GM12891 (cell line): ENCODE data around the gene SYNE2.
A peak's percentile ranks its signal among the peaks of the same experiment; 100 is the strongest.

Experiments used
- DNase-seq: peaks from one replicate; pipeline ENCODE4 v3.0.0; 2011; ENCODE audit warnings: low spot score; ENCODE audit not compliant: insufficient read length
- FAIRE-seq: peaks from 2 replicates; lab custom pipeline; 2011; peaks lifted over from hg19 to GRCh38; lab: Jason Lieb, UNC
- PAX5 ChIP-seq: IDR thresholded peaks from 2 replicates; pipeline ENCODE4 v1.6.1; 2011; ENCODE audit warnings: low read length, moderate library complexity, mild to moderate bottlenecking; ENCODE audit not compliant: insufficient read depth, severe bottlenecking
- POLR2A ChIP-seq: IDR thresholded peaks from 2 replicates; pipeline ENCODE4 v1.6.1; 2011; ENCODE audit warnings: low read depth, low read length, control low read depth
- POLR2AphosphoS5 ChIP-seq: IDR thresholded peaks from 2 replicates; pipeline ENCODE4 v1.6.1; 2011; ENCODE audit warnings: low read depth, low read length, control low read depth
- POU2F2 ChIP-seq: IDR thresholded peaks from 2 replicates; pipeline ENCODE4 v1.6.1; 2011; ENCODE audit warnings: low read depth, mild to moderate bottlenecking, control low read depth, low read length, moderate library complexity
- SPI1 ChIP-seq: IDR thresholded peaks from 2 replicates; pipeline ENCODE4 v1.6.1; 2011; ENCODE audit warnings: low read depth, low read length, control low read depth
- TAF1 ChIP-seq: IDR thresholded peaks from 2 replicates; pipeline ENCODE4 v1.6.1; 2011; ENCODE audit warnings: low read depth, low read length, control low read depth

Gene SYNE2

GRCh38 chr14:63952933-63953437 is 100.2 kb downstream of the SYNE2 start:
- FAIRE-seq (no peak), DNase-seq (no peak)
- TF ChIP-seq POLR2AphosphoS5 (no peak), TAF1 (no peak), POLR2A (no peak), SPI1 (no peak), POU2F2 (no peak), PAX5 (no peak)

GRCh38 chr14:63956326-63956725 is 103.5 kb downstream of the SYNE2 start:
- DNase-seq (no peak), FAIRE-seq (no peak)
- TF ChIP-seq POU2F2 = no peak
- TF ChIP-seq POLR2AphosphoS5 = no peak
- no peak for TF ChIP-seq TAF1
- TF ChIP-seq POLR2A = no peak
- TF ChIP-seq PAX5 = no peak
- no peak for TF ChIP-seq SPI1

GRCh38 chr14:63960926-63961567 is 108.2 kb downstream of the SYNE2 start:
- no peak for DNase-seq

GRCh38 chr14:63962906-63963305 is 110.1 kb downstream of the SYNE2 start:
- TF ChIP-seq TAF1 (no peak), POLR2AphosphoS5 (no peak), POLR2A (no peak), SPI1 (no peak), PAX5 (no peak), POU2F2 (no peak)
- FAIRE-seq = no peak
- DNase-seq = no peak

More at GRCh38 chr14:63960926-63961567, 108.2 kb downstream of the SYNE2 start:
- TF ChIP-seq POLR2AphosphoS5 (no peak), POU2F2 (no peak), TAF1 (no peak), SPI1 (no peak), POLR2A (no peak), PAX5 (no peak)
- FAIRE-seq = peak; percentile 59

- DNase-seq (no peak), FAIRE-seq (no peak)
- no peak for TF ChIP-seq POLR2AphosphoS5
- no peak for TF ChIP-seq TAF1
- TF ChIP-seq PAX5 = no peak
- TF ChIP-seq SPI1 = no peak
- no peak for TF ChIP-seq POU2F2
- TF ChIP-seq POLR2A = no peak
Observed at GRCh38 chr14:63963439-63963838, 110.6 kb downstream of the SYNE2 start.

- no peak for FAIRE-seq
- DNase-seq = no peak
- TF ChIP-seq POU2F2 (no peak), SPI1 (no peak), POLR2A (no peak), PAX5 (no peak), POLR2AphosphoS5 (no peak), TAF1 (no peak)
Observed at GRCh38 chr14:63964113-63964512, 111.3 kb downstream of the SYNE2 start.

GRCh38 chr14:63966407-63966806 is 113.6 kb downstream of the SYNE2 start:
- no peak for TF ChIP-seq TAF1
- TF ChIP-seq POLR2AphosphoS5 = no peak
- TF ChIP-seq POU2F2 = no peak
- TF ChIP-seq POLR2A = no peak
- TF ChIP-seq SPI1 = no peak
- no peak for TF ChIP-seq PAX5
- no peak for FAIRE-seq
- DNase-seq = no peak

- DNase-seq = no peak
- peak; percentile 54 for FAIRE-seq
- TF ChIP-seq TAF1 (no peak), POLR2A (no peak), POLR2AphosphoS5 (no peak), POU2F2 (no peak), SPI1 (no peak), PAX5 (no peak)
Observed at GRCh38 chr14:63972323-63972932, 119.6 kb downstream of the SYNE2 start.

- DNase-seq = no peak
Observed at GRCh38 chr14:63974176-63974575, 121.4 kb downstream of the SYNE2 start.

More at GRCh38 chr14:63974176-63974575, 121.4 kb downstream of the SYNE2 start:
- no peak for FAIRE-seq
- peak; percentile 54; the same call in 1 of the 2 replicates for TF ChIP-seq SPI1
- no peak for TF ChIP-seq POLR2AphosphoS5
- no peak for TF ChIP-seq TAF1
